Trophoblast cell (in vitro differentiated cells and primary cell): ENCODE results near the gene SLIT3.

Experiments
- DNase-seq, 2 donors: peaks; one replicate each; pipeline ENCODE4 v3.0.0-alpha.2; 2016
- H2AFZ ChIP-seq: 2 replicates; pipeline ENCODE4 v1.6.1; 2013; ENCODE audit warnings: low read length, moderate library complexity, mild to moderate bottlenecking; ENCODE audit not compliant: insufficient read depth, poor library complexity
- H2AK5ac ChIP-seq: 2 replicates; pipeline ENCODE4 v1.6.1; 2013; ENCODE audit warnings: mild to moderate bottlenecking, low read length
- H2BK120ac ChIP-seq: 2 replicates; pipeline ENCODE4 v1.6.1; 2013; ENCODE audit warnings: low read length, mild to moderate bottlenecking, moderate library complexity; ENCODE audit not compliant: insufficient read depth, poor library complexity
- H2BK12ac ChIP-seq: 2 replicates; pipeline ENCODE4 v1.6.1; 2013; ENCODE audit warnings: mild to moderate bottlenecking, low read length, moderate library complexity
- H2BK5ac ChIP-seq: 2 replicates; pipeline ENCODE4 v1.6.1; 2013; ENCODE audit warnings: low read length, low read depth, moderate library complexity, mild to moderate bottlenecking; ENCODE audit not compliant: poor library complexity
- H3K14ac ChIP-seq: 2 replicates; pipeline ENCODE4 v1.6.1; 2013; ENCODE audit warnings: mild to moderate bottlenecking, low read length
- H3K18ac ChIP-seq: 2 replicates; pipeline ENCODE4 v1.6.1; 2013; ENCODE audit warnings: mild to moderate bottlenecking, low read length
- H3K23ac ChIP-seq: 2 replicates; pipeline ENCODE4 v1.6.1; 2013; ENCODE audit warnings: low read length
- H3K27ac ChIP-seq: 2 replicates; pipeline ENCODE4 v1.5.1; 2013; ENCODE audit warnings: low read depth, mild to moderate bottlenecking, inconsistent platforms, low read length, moderate library complexity
- H3K27me3 ChIP-seq: 2 replicates; pipeline ENCODE4 v1.6.1; 2013; ENCODE audit warnings: inconsistent platforms, mild to moderate bottlenecking, low read length, moderate library complexity; ENCODE audit not compliant: insufficient read depth
- H3K36me3 ChIP-seq, 2 experiments: 1 replicate in 1 of 2; 2 replicates in 1 of 2; pipeline ENCODE4 v1.6.1; 2013; ENCODE audit warnings: low read length in 2 of 2, mild to moderate bottlenecking in 2 of 2, moderate library complexity in 1 of 2; ENCODE audit not compliant: insufficient read depth in 2 of 2, control insufficient read depth in 1 of 2
- H3K4ac ChIP-seq: 2 replicates; pipeline ENCODE4 v1.6.1; 2013; ENCODE audit warnings: low read depth, mild to moderate bottlenecking, low read length, moderate library complexity
- H3K4me1 ChIP-seq, 2 experiments: 1 replicate in 1 of 2; 2 replicates in 1 of 2; pipeline ENCODE4 v1.6.1; 2013; ENCODE audit warnings: low read length in 2 of 2, mild to moderate bottlenecking in 2 of 2, moderate library complexity in 1 of 2; ENCODE audit not compliant: insufficient read depth in 2 of 2, control insufficient read depth in 1 of 2
- H3K4me2 ChIP-seq: 2 replicates; pipeline ENCODE4 v1.6.1; 2013; ENCODE audit warnings: inconsistent platforms, mild to moderate bottlenecking, low read length, moderate library complexity
- H3K4me3 ChIP-seq: 2 replicates; pipeline ENCODE4 v1.5.1; 2013; ENCODE audit warnings: mild to moderate bottlenecking, low read depth, low read length, inconsistent platforms
- H3K79me1 ChIP-seq: one replicate; pipeline ENCODE4 v1.6.1; 2013; ENCODE audit warnings: low read length
- H3K79me2 ChIP-seq: 2 replicates; pipeline ENCODE4 v1.6.1; 2013; ENCODE audit warnings: low read length, mild to moderate bottlenecking; ENCODE audit not compliant: control insufficient read depth, insufficient read depth, poor library complexity
- H3K9ac ChIP-seq: 2 replicates; pipeline ENCODE4 v1.6.1; 2013; ENCODE audit warnings: mild to moderate bottlenecking, low read length
- H3K9me3 ChIP-seq: 2 replicates; pipeline ENCODE4 v1.6.1; 2013; ENCODE audit warnings: low read depth, mild to moderate bottlenecking, control low read depth, inconsistent platforms, low read length; ENCODE audit not compliant: insufficient read depth
- H4K12ac ChIP-seq: 2 replicates; pipeline ENCODE4 v1.6.1; 2013; ENCODE audit warnings: low read depth, mild to moderate bottlenecking, low read length, moderate library complexity
- H4K8ac ChIP-seq: 2 replicates; pipeline ENCODE4 v1.6.1; 2013; ENCODE audit warnings: low read depth, mild to moderate bottlenecking, low read length, moderate library complexity
- H4K91ac ChIP-seq: one replicate; pipeline ENCODE4 v1.6.1; 2013; ENCODE audit warnings: low read depth, mild to moderate bottlenecking, low read length, moderate library complexity
- WGBS: extraction: QIAGEN DNeasy Blood & Tissue Kit; methylation state at CpG from one replicate; pipeline ENCODE4 v1.1.7; 2013; ENCODE audit warnings: missing lambda C conversion rate; ENCODE audit not compliant: insufficient read length, insufficient coverage; ENCODE audit errors: extremely low coverage; 5-methylcytosine and 5-hydroxymethylcytosine counted together

SLIT3 gene

GRCh38 chr5:168975331-168975730, 325.6 kb downstream of the SLIT3 start:
- no peak overlapping the region for H3K4me3 ChIP-seq
- no peak overlapping the region for H3K4ac ChIP-seq
- H4K12ac ChIP-seq, result no peak overlapping the region
- no peak overlapping the region for H3K9ac ChIP-seq
- no peak overlapping the region for H2AK5ac ChIP-seq
- H3K4me1 ChIP-seq, result peaks cover 0 to 6% of the 10 kb centered on the region in 2 experiments
- peaks cover 0 to 4% of the 10 kb centered on the region in 2 experiments for H3K36me3 ChIP-seq
- H4K8ac ChIP-seq, result no peak overlapping the region
- no CpG with 5 or more reads among the region's 3 CpGs for WGBS
- H3K79me2 ChIP-seq, result no peaks in the 10 kb centered on the region
- no peaks in the 10 kb centered on the region for H3K9me3 ChIP-seq
- no peak overlapping the region for H3K4me2 ChIP-seq
- H2AFZ ChIP-seq, result no peak overlapping the region
- H2BK12ac ChIP-seq, result no peak overlapping the region
- H3K18ac ChIP-seq, result no peak overlapping the region
- H3K27me3 ChIP-seq, result no peaks in the 10 kb centered on the region
- H4K91ac ChIP-seq, result no peak overlapping the region
- H3K23ac ChIP-seq, result no peak overlapping the region
- H2BK5ac ChIP-seq, result no peak overlapping the region
- DNase-seq, result no peak
- no peak overlapping the region for H3K14ac ChIP-seq
- H2BK120ac ChIP-seq, result no peak overlapping the region
- no peak overlapping the region for H3K27ac ChIP-seq
- no peaks in the 10 kb centered on the region for H3K79me1 ChIP-seq

GRCh38 chr5:168974082-168974481, 326.9 kb downstream of the SLIT3 start:
- Histone ChIP-seq H3K79me1 (no peaks in the 10 kb centered on the region), H3K27ac (no peak overlapping the region), H4K91ac (no peak overlapping the region)

GRCh38 chr5:168972731-168973130, 328.2 kb downstream of the SLIT3 start:
- Histone ChIP-seq H3K18ac (no peak overlapping the region), H3K14ac (no peak overlapping the region), H3K4me1 (peaks cover 0 to 4% of the 10 kb centered on the region in 2 experiments), H3K4me2 (no peak overlapping the region), H2BK12ac (no peak overlapping the region), H3K27ac (no peak overlapping the region), H3K79me1 (no peaks in the 10 kb centered on the region), H3K4me3 (no peak overlapping the region), H4K91ac (no peak overlapping the region), H4K12ac (no peak overlapping the region), H3K23ac (no peak overlapping the region), H2BK5ac (no peak overlapping the region), H3K36me3 (peaks cover 0 to 4% of the 10 kb centered on the region in 2 experiments), H3K4ac (no peak overlapping the region), H3K27me3 (no peaks in the 10 kb centered on the region), H3K79me2 (no peaks in the 10 kb centered on the region), H4K8ac (no peak overlapping the region), H2AK5ac (no peak overlapping the region), H2AFZ (no peak overlapping the region), H2BK120ac (no peak overlapping the region), H3K9me3 (no peaks in the 10 kb centered on the region), H3K9ac (no peak overlapping the region)
- WGBS, result no CpG with 5 or more reads among the region's 3 CpGs
- no peak for DNase-seq

More at GRCh38 chr5:168974082-168974481, 326.9 kb downstream of the SLIT3 start:
- Histone ChIP-seq H3K14ac (no peak overlapping the region), H2AK5ac (no peak overlapping the region), H3K9ac (no peak overlapping the region), H3K4me2 (no peak overlapping the region), H3K36me3 (peaks cover 0 to 4% of the 10 kb centered on the region in 2 experiments), H3K18ac (no peak overlapping the region), H3K23ac (no peak overlapping the region), H3K79me2 (no peaks in the 10 kb centered on the region), H2BK5ac (no peak overlapping the region), H3K27me3 (no peaks in the 10 kb centered on the region), H3K9me3 (no peaks in the 10 kb centered on the region), H2BK120ac (no peak overlapping the region), H3K4me3 (no peak overlapping the region), H4K8ac (no peak overlapping the region), H3K4ac (no peak overlapping the region), H2AFZ (no peak overlapping the region), H3K4me1 (peaks cover 0 to 6% of the 10 kb centered on the region in 2 experiments), H2BK12ac (no peak overlapping the region), H4K12ac (no peak overlapping the region)
- no peak for DNase-seq
- WGBS, result no CpG with 5 or more reads among the region's 2 CpGs

GRCh38 chr5:168971100-168971499, 329.8 kb downstream of the SLIT3 start:
- Histone ChIP-seq H2AFZ (no peak overlapping the region), H3K9ac (no peak overlapping the region), H3K79me1 (no peaks in the 10 kb centered on the region), H4K8ac (no peak overlapping the region), H3K79me2 (no peaks in the 10 kb centered on the region), H3K27ac (no peak overlapping the region), H2BK12ac (no peak overlapping the region), H2BK5ac (no peak overlapping the region), H2BK120ac (no peak overlapping the region), H4K91ac (no peak overlapping the region), H2AK5ac (no peak overlapping the region), H3K9me3 (no peaks in the 10 kb centered on the region), H3K4me3 (no peak overlapping the region), H3K23ac (no peak overlapping the region), H3K36me3 (peaks cover 0 to 4% of the 10 kb centered on the region in 2 experiments), H3K14ac (no peak overlapping the region), H3K4me2 (no peak overlapping the region), H3K27me3 (no peaks in the 10 kb centered on the region), H3K4ac (no peak overlapping the region), H4K12ac (no peak overlapping the region), H3K18ac (no peak overlapping the region), H3K4me1 (peaks cover 0 to 4% of the 10 kb centered on the region in 2 experiments)
- WGBS, result no CpG with 5 or more reads among the region's 4 CpGs
- DNase-seq, result peak; percentile 19 to 22
